HG02938 (cell line): Measurements from ENCODE around the gene SSR2.
A peak's percentile ranks its signal among the peaks of the same experiment; 100 is the strongest.
"Not testable (repeated sequence)": the region's sequence is repeated elsewhere in the genome, so short reads cannot be mapped to it uniquely, and the experiment has no call there.

Source experiments
- ATAC-seq: cut with Tn5 transposase; IDR thresholded peaks from one replicate; pipeline ENCODE4 v1.9.1; 2021; ENCODE audit warnings: mild to moderate bottlenecking, moderate library complexity; ENCODE audit not compliant: unreplicated experiment

SSR2 gene

DNA sequence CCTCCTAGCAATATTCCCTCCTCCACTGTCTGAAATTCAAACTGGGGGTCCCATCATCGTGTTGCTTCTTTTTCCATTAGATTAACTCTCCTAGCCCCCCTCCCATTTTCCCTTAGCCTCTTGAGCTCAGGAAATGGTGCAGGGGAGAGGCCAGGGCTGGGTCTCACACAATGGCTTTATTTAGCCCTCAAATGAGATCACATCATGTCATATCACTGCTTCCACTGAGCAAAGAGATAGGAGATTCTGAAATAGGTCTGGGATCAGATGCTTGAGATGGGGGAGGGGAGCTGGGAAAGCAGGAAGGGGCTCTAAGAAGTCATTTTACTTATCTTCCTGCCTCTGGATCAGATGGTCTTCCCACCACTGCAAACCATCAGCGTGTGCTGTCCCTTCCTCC is 24.6 kb downstream of the SSR2 start:
- ATAC-seq = no peak

DNA sequence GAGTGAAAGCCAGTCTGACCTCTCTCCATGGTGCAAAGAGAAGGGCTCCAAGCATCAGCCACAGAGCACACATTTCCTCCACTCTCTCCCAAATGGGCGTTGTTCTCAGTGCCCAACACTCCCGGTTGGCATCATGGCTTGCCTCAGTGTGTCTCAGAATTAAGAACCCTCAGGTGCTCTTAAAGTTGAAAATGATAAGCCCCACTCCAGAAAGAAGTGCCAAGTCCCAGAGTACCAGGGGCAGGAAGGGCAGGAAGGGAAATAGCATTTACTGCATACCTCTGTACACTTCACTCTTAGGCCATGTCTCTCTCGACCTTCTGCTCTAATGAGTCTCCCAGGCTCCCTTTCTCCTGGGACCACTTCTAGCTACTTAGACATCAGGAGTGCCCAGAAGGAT is 27.2 kb downstream of the SSR2 start:
- ATAC-seq = no peak

DNA sequence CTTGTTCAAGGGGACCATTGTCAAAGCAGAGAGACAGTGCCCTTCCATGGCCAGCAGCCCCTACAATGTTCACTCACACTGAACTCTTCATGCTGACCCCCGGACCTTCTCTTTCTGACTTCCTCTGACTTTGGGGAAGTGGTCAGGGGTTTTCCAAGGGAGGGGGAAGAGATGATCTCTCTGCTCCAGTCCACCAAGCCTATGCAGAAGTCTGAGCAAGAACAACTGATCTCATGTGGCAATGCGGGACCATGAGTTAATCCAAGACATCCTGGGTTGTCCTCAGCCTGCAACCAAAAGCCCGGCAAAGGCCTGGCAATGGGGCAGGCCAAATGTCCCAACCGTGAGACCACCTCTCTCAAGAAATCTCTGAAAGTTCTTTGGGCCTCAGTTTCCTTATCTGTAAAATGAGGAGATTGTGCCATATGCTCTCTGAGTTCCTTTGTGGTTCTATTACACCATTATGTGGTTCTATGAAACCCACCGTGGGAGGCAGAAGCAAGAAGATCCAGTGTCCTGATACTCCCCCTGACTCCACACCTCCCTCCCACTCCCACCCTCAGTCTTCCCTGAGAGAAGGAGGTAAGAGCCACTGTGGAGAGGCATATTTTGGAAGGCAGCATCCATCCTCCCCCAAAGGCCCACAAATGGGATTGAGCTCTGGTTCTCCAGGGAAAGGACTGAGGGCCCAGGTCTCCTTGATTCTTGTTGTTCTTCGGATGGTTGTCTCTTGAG is 30.6 kb downstream of the SSR2 start:
- no peak for ATAC-seq

DNA sequence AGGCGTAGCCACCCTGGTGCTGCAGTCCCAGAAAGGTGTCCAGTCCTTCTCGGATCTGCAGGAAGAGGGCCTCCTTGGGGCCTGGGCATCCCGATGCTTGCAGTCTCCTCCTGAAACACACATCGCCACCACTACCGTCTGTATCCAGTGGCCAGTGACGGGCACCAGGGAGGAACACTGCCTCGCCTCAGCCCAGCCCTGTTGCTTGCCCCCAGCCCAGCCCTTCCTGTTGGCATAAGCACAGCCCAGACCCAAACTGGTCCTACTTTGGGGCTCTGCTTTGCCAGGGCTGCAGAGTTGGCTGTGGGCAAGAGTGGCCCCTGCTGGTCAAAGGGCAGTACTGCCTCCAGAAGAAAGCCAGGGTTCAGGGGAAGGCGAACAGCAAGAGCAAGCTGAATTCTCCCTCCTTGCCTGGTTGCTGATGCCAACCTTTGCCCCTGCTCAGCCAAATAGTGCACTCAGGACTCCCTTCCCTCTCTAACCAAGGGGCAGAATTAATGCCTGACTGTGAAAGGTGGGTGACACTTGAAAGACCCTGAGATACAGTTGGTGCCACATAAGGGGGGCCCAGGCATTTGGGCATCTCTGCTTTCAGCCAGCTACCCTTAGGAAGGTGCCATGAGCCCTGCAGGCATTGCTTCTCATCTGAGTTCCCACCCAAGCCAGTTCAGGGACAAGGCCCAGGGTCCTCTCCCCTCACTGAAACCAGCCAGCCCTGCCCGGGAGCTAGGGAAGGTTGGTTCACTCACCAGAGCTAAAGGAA is 31.3 kb downstream of the SSR2 start:
- ATAC-seq = peak; percentile 51

DNA sequence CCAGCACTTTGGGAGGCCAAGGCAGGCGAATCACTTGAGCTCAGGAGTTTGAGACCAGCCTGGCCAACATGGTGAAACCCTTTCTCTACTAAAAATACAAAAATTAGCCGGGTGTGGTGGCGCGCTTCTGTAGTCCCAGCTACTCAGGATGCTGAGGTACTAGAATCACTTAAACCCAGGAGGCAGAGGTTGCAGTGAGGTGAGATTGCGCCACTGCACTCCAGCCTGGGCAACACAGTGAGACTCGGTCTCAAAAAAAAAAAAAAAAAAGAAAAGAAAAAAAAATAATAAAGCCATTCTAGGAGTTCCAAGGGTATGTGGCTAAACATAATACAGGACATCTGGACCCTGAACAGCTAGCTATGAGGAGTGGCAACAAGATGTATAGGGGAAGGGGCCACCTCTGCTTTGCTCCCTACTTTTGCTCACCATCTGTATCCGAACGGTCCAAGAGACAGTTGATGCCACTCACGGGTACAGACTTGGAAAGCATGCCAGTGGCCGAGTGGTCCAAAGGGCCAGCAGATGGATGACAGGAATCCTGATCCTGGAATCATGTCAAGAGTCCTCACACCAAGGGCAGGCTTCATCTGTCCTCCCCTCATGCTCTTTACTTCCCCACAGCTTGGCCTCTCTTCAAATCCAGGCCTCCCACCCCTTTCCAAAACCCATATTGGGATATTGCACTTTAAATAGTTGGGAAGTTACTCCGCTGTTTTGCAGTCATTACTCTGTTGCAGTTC is 35.7 kb downstream of the SSR2 start:
- not testable (repeated sequence) for ATAC-seq

DNA sequence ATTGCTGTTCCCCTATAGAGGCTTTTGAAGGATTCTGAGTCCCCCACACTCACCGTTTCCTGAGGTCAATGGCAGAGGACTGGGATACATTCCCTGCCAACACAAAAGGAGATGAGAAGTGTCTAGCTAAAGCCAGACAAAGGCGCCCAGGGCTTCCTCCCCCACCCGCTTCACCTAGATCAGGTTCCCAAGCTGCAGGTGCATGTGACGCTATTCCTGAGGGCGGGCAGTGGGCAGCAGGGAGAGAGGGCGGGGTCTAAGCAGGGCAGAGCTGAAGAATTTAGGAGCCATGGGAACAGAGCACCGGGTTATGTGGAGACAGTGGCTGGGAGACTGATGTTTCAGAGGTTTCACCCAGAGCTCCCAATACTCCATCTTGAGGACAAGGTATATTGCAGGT is 36.4 kb downstream of the SSR2 start:
- ATAC-seq = no peak

DNA sequence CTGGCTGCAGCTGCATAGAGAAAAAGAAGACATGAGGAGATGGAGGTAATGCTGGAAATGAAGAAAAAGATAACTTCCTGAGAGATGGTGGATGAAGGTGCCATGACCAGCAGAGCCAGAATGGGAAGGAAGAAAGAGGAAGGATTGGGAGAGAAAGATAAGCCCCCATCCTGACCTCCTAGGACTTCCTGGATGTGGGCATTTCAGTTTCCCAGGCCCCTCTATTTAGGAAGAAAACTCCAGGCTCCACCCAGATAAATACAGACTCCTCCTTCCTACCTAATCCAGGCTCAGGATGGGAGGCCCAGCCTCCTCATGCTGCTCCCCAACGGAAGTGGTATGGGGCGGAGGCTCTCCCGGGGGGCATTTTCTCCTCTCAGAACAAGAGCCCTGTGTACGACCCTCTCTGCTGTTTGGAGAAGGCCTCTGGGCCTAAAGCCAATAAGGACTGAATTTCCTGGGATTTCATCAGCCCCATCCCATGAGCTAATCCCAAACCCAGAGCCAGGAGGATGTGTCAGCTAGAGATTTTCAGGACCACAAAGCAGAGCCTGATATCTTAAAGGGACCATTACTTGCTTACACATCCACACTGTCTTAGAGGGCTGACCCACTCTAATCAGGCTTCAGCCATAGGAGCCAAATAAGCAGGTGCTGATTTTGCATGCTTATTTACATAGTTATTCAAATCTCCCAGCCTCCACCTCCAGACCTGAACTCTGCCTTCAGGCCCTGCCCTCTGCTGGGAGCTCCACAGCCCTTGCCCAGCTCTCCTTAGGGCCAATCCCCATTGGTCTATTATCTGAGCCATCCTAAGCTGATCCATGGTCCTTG is 37.3 kb downstream of the SSR2 start:
- ATAC-seq = no peak

DNA sequence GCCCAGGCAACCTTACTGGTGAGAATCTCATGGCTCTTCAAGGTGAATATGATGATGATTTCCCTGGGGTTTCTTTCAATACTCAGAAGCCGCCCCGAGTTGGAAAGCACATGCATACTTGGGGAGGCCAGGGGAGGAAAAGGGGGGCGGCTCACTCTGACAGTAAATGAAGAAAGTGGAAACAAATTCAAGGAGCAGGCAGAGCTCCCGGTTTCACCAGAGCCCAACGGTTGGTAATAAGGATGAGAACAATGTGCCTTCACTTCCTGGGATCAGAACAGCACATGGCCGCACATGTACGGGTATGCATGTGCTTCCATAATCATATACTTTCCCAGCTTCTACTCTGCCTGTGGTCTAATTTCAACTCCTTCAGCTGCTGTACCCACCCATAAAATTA is 38.6 kb downstream of the SSR2 start:
- no peak for ATAC-seq

DNA sequence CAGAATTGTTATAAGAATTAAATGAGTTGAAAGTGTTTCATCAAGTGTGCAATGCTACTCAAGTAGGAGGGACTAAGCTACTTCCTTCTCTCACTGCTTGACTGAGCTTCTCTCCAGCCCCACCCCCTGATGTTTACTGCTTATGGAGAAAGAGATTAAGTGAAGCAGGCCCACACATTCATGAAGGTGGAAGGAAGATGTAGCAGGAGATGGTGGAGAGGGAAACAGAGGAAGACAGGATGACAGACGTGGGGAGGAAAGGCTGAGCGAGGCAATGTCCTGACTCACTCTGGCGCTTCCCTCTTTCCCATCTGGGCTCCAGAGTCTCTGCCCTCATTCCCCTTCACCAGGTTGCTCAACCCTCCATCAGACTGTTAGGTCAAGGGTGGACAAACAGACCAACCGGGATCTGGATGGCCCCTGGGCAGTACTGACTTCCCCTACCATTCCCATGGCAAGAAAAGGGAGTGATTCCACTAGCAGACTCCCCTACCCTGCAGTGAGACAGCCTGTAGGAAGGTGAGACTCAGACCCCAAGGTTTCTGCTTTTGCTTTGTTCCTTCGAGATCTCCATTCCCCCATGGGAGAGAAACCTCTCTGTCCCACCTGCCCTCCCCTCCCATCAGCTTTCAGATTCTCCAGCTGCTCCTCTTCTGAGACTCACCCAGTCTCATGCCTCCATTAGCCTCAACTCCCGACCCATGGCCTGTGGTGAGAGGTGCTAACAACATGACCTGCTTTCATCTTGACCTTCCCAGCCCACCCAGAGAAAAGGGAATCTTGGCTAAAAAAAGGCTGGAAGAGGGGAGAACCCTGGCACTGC is 39.3 kb downstream of the SSR2 start:
- ATAC-seq = no peak

DNA sequence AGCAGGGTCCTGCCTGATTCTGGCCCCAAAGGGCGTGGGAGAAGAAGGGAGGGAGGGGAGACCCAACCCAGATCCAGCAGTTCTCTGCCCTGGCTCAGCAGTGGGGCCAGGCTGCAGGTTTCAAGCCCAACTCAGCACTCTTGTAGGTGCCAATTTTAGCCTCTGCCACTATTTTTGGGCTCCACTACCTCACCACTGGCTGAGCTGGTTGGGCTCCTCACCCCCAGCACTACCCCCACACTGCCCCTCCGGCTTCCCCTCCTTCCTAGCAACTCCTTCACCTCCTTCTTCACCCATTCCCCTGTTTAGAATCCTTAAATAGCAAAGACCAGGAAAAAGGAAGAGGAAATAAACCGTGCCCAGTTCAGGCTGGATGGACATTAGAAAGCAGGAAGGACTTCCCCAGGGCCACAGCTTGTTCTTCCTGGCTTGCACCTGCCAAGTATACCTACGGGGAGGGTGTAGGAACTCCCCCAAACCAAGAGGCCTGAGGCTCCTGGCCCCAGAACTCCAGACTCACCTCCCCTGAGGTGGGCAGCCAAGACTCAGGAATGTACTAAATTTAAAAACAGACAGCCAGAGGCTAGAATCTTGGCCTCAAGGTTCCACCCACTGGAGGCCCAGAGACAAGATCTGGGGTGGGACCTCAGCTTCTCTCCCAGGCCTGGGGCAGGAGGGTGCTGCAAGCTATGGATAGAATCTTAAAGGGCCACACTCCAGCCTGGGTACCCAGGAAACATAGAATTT is 41.0 kb downstream of the SSR2 start:
- no peak for ATAC-seq

DNA sequence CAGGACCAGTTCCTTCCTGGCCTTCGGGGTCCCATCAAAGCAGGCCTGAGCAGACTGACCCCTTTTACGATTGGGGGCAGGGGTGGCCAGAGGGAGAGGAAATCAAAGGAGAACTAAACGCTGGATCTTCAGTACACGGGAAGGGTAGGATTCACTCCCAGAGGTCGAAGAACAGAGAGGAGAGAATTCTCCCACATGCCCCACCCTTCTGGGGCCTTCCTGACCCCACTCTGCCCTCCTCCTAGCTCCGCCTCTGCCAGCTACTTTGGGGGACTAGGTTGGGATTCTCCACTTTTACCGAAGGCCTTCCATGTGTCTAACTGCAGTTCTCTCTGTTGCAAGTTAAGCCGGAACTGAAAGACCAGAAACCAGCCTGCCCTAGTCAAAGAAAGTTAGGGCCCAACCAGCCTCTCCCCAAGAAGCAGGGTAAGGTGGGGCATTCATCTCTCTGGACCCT is 41.8 kb downstream of the SSR2 start:
- no peak for ATAC-seq

DNA sequence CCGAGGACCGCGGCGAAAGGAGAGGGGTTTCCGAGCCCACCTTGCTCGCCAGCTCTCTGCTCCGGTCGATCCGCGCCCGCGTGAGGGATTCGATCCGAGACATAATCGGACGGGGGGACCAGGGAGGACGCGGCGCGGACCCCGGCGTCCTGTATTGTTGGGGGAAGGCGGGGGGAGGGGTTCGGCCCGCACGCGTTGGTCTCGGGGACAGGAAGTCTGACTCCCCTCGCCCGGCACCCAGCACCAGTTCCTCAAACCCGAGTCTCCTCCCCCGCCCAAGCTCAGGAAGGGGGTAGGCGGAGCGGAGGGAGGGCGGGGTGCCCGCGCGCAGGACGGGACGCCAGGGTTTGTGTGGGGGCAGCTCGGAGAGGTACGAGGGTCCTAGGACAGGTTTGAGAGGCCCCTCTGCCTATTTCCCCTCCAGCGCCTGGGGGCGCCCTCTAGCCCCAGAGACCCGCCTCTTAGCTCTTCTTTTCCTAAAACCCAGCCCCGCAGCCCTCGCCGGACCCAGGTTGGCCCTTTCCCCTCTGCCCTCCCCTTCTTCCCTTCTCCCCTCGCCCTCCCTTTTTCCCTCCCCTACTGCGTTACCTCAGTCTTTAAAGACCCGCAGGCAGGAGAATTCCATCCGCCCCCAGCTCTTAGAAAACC is 42.3 kb downstream of the SSR2 start, which contains the start of gene ARHGEF2:
Gene ARHGEF2 (minus strand): TSS at position 223 of the 648 bp plus-strand sequence. CDS start 120 bp downstream, at position 103.
- no peak for ATAC-seq

DNA sequence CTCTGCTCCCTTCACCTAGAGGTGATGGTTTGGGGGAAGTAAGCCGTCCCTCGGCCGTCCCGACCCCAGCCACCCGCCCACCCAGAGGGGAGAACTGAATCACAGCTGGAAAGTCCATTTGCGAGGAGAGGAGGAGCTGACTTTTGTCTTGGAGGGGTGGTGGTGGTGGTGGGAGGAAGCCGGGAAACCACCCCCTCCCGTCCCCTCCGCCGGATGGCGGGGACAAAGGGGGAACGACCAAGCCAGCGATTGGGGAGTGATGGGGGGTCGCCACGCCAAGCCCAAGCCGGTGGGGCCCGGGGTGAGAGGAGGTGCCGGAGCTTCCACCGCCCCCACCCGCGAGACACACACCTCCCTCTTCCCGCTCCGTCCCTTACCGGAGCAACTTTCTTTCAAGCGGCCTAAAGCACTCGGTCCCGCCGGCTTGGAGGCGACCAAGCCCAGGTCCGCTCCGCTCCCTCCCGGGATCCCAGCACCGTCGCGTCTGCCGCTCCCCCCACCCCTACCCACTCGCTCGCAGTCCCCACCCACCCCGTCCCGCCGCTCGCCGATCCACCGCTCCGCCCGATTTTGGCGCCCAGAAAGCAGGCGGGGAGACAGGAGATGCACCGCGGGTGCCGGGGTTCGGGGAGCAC is 42.9 kb downstream of the SSR2 start:
- ATAC-seq = no peak

DNA sequence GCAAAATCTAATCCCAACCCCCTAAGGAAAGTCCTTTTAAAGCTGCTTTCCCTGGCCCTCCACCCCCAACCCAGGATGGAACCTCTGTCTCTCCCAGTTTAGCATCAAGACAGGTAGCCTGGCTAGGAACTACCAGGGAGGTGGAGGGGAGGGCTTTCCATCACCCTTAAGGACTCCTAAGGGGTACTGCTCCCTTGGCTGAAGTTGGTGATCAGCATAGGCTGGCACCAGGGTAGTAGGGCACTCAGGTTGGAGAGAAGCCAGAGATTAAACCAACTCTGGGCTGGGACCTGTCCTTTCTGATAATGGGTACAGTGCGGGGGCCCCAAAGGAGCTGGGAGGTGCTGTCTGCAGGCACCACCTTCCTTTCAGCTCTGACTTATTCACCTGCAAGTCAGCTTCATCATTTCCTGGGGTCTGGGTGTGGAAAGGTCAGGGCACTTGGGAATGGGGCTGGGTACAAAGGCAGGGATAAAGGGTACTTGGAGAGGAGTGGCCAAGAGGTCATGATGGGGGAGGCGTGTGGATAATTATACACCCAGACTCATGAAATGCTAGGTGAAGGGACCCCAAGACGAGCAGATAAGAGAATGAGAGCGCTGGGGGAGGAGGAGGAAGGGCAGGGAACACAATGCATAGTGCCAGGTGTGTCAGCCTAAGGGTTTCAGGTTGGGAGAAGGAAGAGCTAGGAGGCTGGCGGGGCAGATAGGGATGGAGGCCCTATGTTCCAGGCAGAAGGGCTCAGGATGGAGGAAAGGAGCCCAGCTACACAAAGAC is 43.6 kb downstream of the SSR2 start:
- ATAC-seq = no peak

DNA sequence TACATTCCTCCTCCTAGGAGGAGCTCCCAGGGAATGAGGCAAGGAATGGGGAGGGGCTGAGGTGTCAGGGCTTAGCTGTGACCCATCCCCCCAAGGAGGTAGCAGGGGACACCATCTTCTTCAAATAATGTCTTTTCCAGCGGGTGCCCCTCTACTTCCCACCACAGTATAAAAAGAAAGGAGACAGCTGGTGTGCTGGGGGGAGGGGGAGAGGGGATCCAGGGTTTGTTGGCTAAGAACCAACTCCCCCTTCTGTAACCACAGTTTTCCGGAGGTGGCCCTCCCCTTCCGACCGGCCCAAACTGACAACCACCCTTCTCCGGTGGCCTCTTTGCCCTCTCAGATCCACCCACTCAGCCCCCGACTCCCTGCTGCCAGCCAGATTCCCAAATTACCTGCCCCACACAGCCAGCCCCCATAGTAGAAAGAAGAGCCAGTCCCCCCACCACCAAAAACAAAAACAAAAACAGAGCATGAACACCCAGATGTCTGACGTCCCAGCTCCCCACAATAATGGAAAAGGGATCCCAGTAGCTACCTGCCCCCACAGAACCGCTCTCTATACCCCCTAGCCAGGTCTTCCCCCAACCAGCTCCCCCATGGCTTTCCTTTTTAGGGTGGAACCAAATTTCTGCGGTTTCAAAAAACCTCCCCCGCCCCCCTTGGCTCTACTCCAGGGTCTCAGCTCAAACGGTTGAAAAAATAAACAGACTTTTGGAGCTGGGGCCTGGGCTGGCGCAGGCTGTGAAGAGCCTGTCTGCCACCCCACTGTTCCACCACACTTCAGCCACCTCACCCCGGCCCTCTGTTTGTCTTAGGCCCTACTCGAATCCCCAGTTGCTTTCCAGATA is 44.5 kb downstream of the SSR2 start:
- no peak for ATAC-seq

DNA sequence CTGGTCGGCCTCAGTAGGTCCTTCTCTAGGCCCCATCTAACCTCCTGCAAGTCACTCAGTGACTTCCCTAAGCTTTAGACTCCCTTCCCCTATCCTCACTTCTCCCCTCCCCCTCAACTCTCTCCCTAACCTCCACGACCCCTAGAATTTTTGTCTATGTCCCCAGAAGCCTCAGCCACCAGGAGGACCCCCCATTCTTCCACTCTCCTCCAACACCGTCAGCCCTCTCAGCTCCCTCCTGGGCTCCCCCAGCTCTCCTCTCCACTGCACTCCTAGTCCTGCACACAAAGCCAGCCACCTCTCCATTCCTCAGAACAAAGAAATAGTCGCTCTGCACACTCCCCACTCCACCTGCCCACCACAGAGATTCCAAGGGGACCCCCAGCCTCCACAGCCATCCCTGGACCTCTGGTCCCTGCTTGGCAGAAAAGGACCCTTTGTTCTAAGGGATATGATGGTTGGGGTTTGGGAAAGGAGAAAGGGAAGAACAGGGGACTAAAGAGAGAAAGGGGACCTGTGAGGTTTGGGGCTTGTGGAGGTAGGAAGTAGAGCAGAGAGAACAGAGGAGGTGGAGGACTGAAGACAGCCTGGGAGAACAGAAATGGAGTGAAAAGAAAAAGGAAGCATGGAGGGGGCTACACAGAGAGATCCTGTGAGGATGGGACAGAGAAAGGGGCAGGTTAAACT is 45.2 kb downstream of the SSR2 start:
- no peak for ATAC-seq
